Mesendoderm (in vitro differentiated cells): Measurements from ENCODE around the gene PPP1R27.

Experiments used
- DNase-seq: peaks from one replicate; pipeline ENCODE4 v3.0.0; 2013
- H2AK5ac ChIP-seq: 2 replicates; pipeline ENCODE4 v1.6.1; 2013; ENCODE audit warnings: low read length, inconsistent platforms
- H2BK120ac ChIP-seq: 2 replicates; pipeline ENCODE4 v1.6.1; 2013; ENCODE audit warnings: low read depth, mild to moderate bottlenecking, low read length, moderate library complexity, mixed read lengths
- H2BK15ac ChIP-seq: replicated peaks from 2 replicates; pipeline ENCODE4 v1.6.1; 2013; ENCODE audit warnings: low read depth, mild to moderate bottlenecking, moderate library complexity
- H2BK5ac ChIP-seq: 2 replicates; pipeline ENCODE4 v1.6.1; 2013; ENCODE audit warnings: low read length, inconsistent platforms
- H3K18ac ChIP-seq: 2 replicates; pipeline ENCODE4 v1.6.1; 2013; ENCODE audit warnings: mild to moderate bottlenecking, low read length, mixed read lengths
- H3K23ac ChIP-seq: one replicate; pipeline ENCODE4 v1.6.1; 2013; ENCODE audit warnings: low read length
- H3K27ac ChIP-seq: 2 replicates; pipeline ENCODE4 v1.5.1; 2013; ENCODE audit warnings: low read depth, mild to moderate bottlenecking, inconsistent platforms, low read length, moderate library complexity
- H3K27me3 ChIP-seq: 2 replicates; pipeline ENCODE4 v1.6.1; 2013; ENCODE audit warnings: low read length, control low read depth, mild to moderate bottlenecking, inconsistent platforms; ENCODE audit not compliant: insufficient read depth, poor library complexity
- H3K36me3 ChIP-seq: 2 replicates; pipeline ENCODE4 v1.6.1; 2013; ENCODE audit warnings: low read length, inconsistent platforms; ENCODE audit not compliant: control insufficient read depth, insufficient read depth
- H3K4ac ChIP-seq: one replicate; pipeline ENCODE4 v1.6.1; 2013; ENCODE audit warnings: low read depth, mild to moderate bottlenecking, low read length, moderate library complexity
- H3K4me1 ChIP-seq: 2 replicates; pipeline ENCODE4 v1.6.1; 2013; ENCODE audit warnings: low read depth, low read length, inconsistent platforms; ENCODE audit not compliant: control insufficient read depth
- H3K4me2 ChIP-seq: 2 replicates; pipeline ENCODE4 v1.6.1; 2013; ENCODE audit warnings: low read length
- H3K4me3 ChIP-seq: 2 replicates; pipeline ENCODE4 v1.5.1; 2013; ENCODE audit warnings: mild to moderate bottlenecking, low read length
- H3K56ac ChIP-seq: one replicate; pipeline ENCODE4 v1.6.1; 2013; ENCODE audit warnings: low read length
- H3K79me1 ChIP-seq: 2 replicates; pipeline ENCODE4 v1.6.1; 2013; ENCODE audit warnings: low read length, inconsistent platforms
- H3K79me2 ChIP-seq: 2 replicates; pipeline ENCODE4 v1.6.1; 2013; ENCODE audit warnings: mild to moderate bottlenecking, low read length; ENCODE audit not compliant: control insufficient read depth, insufficient read depth
- H3K9ac ChIP-seq: 2 replicates; pipeline ENCODE4 v1.6.1; 2013; ENCODE audit warnings: low read length, inconsistent platforms
- H4K5ac ChIP-seq: one replicate; pipeline ENCODE4 v1.6.1; 2013; ENCODE audit warnings: low read length
- H4K8ac ChIP-seq: one replicate; pipeline ENCODE4 v1.6.1; 2013; ENCODE audit warnings: low read depth, mild to moderate bottlenecking, control low read depth, low read length, moderate library complexity
- whole genome bisulfite sequencing: extraction: QIAGEN DNeasy Blood & Tissue Kit; methylation state at CpG from one replicate; pipeline ENCODE4 v1.1.7; 2013; ENCODE audit warnings: low lambda C conversion rate, missing lambda C conversion rate; ENCODE audit not compliant: insufficient coverage; ENCODE audit errors: extremely low coverage; 5-methylcytosine and 5-hydroxymethylcytosine counted together

The PPP1R27 gene

DNA sequence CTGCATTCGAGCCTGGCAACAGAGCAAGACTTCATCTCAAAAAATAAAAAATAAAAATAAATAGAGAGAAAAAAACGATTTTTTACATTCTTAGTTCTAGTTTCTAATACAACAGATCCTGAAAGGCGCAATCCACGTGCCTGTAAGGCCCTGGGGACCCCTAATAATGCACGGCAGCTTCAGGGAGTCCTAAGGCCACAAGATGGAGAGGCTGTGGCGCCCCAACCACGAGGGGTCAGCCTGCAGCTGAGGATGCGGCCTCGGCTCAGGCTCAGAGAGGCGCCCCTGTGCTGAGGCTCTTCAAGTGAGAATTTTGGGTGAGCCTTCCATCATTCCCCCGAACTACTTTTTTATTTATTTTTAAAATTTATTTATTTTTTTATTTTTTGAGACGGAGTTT is 14.6 kb upstream of the PPP1R27 start:
- no peak overlapping the region for H3K4me2 ChIP-seq
- no peak overlapping the region for H3K27ac ChIP-seq
- no peak overlapping the region for H3K18ac ChIP-seq
- H3K36me3 ChIP-seq = peaks cover 24% of the 10 kb centered on the region
- H3K4me1 ChIP-seq = no peaks in the 10 kb centered on the region
- H2BK5ac ChIP-seq = no peak overlapping the region
- H3K27me3 ChIP-seq = no peaks in the 10 kb centered on the region
- DNase-seq = no peak
- H3K79me1 ChIP-seq = peaks cover 6% of the 10 kb centered on the region
- no peak overlapping the region for H3K9ac ChIP-seq
- H3K4me3 ChIP-seq = no peak overlapping the region
- H3K79me2 ChIP-seq = no peaks in the 10 kb centered on the region
- no peak overlapping the region for H2AK5ac ChIP-seq
- H3K56ac ChIP-seq = no peak overlapping the region
- no peak overlapping the region for H2BK15ac ChIP-seq
- H4K8ac ChIP-seq = no peak overlapping the region
- H3K23ac ChIP-seq = no peak overlapping the region
- no peak overlapping the region for H2BK120ac ChIP-seq
- H3K4ac ChIP-seq = no peak overlapping the region
- no peak overlapping the region for H4K5ac ChIP-seq
- no CpG with 5 or more reads among the region's 12 CpGs for WGBS

GRCh38 chr17:81846743-81847689 is 12.2 kb upstream of the PPP1R27 start:
- Histone ChIP-seq H2AK5ac (no peak overlapping the region), H3K23ac (no peak overlapping the region), H3K9ac (no peak overlapping the region), H3K4me2 (no peak overlapping the region), H3K56ac (no peak overlapping the region), H3K4me3 (no peak overlapping the region), H3K4me1 (no peaks in the 10 kb centered on the region), H3K79me2 (no peaks in the 10 kb centered on the region), H3K18ac (no peak overlapping the region), H4K5ac (no peak overlapping the region), H2BK5ac (no peak overlapping the region), H2BK15ac (no peak overlapping the region), H3K27ac (no peak overlapping the region), H2BK120ac (no peak overlapping the region), H3K27me3 (no peaks in the 10 kb centered on the region), H3K4ac (no peak overlapping the region), H3K36me3 (peaks cover 23% of the 10 kb centered on the region), H3K79me1 (peaks cover 2% of the 10 kb centered on the region), H4K8ac (no peak overlapping the region)
- DNase-seq = no peak
- no CpG with 5 or more reads among the region's 24 CpGs for WGBS

DNA sequence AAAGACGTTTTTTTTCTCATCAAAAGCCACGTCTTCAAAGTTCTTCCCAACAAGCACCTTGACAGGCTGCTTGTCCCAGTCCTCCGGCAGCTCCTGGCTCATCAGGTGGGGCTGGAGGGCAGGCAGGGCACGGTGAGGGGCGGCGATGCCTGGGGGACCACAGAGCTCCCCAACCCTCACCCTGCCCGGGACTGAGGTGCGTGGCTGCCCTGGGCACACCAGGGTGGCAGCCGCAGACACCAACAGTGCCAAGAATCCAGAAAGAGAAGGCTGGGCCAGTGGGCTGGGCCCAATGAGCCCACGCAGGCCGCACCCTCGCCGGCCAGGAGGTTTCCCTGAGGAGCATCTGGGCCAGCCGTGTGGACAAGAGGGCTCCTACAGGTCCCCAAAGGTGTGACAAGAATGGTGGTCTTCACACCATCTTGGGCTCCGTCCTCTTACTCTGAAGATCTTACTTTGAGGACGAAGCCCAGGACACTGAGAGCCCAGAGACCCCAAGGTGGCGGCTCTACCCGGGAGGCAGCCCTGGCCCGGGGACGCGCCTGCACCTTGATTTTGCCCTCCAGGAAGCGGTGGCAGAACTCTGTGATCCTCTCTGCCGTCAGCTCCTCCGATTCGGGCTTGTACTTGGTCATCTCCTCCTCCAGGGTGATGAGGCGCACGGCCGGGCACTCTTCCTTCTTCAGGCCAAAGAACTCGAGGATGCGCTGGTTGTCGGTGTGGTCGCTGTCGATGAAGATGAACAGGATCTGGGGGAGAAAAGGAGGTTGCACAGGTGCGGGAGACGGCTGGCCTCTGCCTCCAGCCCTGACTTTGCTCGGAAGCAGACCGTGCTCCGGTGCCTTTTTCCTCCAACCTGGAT is 11.3 kb upstream of the PPP1R27 start:
- no peak overlapping the region for H3K23ac ChIP-seq
- H3K9ac ChIP-seq = no peak overlapping the region
- H3K4me3 ChIP-seq = no peak overlapping the region
- H2AK5ac ChIP-seq = no peak overlapping the region
- H3K4ac ChIP-seq = no peak overlapping the region
- H3K79me2 ChIP-seq = no peaks in the 10 kb centered on the region
- no peak overlapping the region for H2BK15ac ChIP-seq
- H4K8ac ChIP-seq = no peak overlapping the region
- H3K79me1 ChIP-seq = no peaks in the 10 kb centered on the region
- H3K27ac ChIP-seq = no peak overlapping the region
- H3K18ac ChIP-seq = no peak overlapping the region
- H3K4me1 ChIP-seq = no peaks in the 10 kb centered on the region
- no peak overlapping the region for H3K56ac ChIP-seq
- DNase-seq = no peak
- no CpG with 5 or more reads among the region's 38 CpGs for WGBS
- H2BK120ac ChIP-seq = no peak overlapping the region
- H3K4me2 ChIP-seq = no peak overlapping the region
- peaks cover 23% of the 10 kb centered on the region for H3K36me3 ChIP-seq
- no peaks in the 10 kb centered on the region for H3K27me3 ChIP-seq
- H4K5ac ChIP-seq = no peak overlapping the region
- no peak overlapping the region for H2BK5ac ChIP-seq

DNA sequence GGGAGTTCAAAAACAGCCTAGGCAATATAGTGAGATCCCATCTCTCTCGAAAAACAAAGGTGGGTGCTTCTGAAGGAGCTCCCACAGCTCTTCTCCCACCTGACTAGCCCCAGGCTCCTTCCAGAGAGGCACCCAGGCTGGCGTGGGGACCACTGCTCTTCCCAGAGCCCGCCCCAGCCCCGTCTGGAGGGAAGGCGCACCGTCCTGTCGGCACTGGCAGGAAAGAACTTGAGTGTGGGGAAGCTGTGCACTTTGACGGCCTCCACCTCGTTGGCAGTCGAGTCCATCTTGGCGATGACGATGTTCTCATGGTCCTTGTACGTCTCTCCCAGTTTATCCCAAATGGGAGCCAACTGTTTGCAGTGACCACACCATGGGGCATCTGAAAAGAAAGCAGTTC is 10.5 kb upstream of the PPP1R27 start:
- no CpG with 5 or more reads among the region's 13 CpGs for WGBS
- no peak overlapping the region for H2BK120ac ChIP-seq
- H3K18ac ChIP-seq = no peak overlapping the region
- no peak overlapping the region for H3K27ac ChIP-seq
- no peak overlapping the region for H2BK15ac ChIP-seq
- no peak overlapping the region for H2BK5ac ChIP-seq
- H3K4ac ChIP-seq = no peak overlapping the region
- no peak overlapping the region for H3K23ac ChIP-seq
- no peaks in the 10 kb centered on the region for H3K79me1 ChIP-seq
- H3K9ac ChIP-seq = no peak overlapping the region
- H3K79me2 ChIP-seq = no peaks in the 10 kb centered on the region
- no peak overlapping the region for H2AK5ac ChIP-seq
- no peak overlapping the region for H3K4me2 ChIP-seq
- no peak overlapping the region for H4K8ac ChIP-seq
- no peak for DNase-seq
- H3K36me3 ChIP-seq = peaks cover 23% of the 10 kb centered on the region
- H3K27me3 ChIP-seq = no peaks in the 10 kb centered on the region
- H3K56ac ChIP-seq = no peak overlapping the region
- H3K4me1 ChIP-seq = no peaks in the 10 kb centered on the region
- no peak overlapping the region for H3K4me3 ChIP-seq
- H4K5ac ChIP-seq = no peak overlapping the region

DNA sequence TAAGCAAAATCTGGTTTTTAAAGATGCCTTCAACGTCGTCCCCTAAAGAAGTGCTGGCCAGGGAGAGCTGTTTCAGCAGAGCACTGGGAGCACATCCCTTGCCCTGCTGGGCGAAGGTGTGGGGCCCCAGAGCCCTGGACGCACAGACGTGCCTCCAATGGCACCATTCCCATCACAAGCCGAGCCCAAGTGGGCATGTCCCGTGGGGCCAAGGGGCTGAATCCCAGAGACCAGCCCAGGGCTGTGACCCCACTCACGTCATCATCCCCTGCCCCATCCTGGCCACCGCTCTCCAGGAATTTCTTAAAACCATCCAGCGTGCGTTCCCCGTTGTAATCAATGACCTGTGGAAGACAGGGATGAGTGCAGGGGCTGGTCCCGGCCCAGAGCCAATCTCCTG is 10.0 kb upstream of the PPP1R27 start:
- H2AK5ac ChIP-seq = no peak overlapping the region
- H3K4ac ChIP-seq = no peak overlapping the region
- H2BK15ac ChIP-seq = no peak overlapping the region
- no peak overlapping the region for H2BK5ac ChIP-seq
- no peak overlapping the region for H3K9ac ChIP-seq
- no peak overlapping the region for H3K18ac ChIP-seq
- H2BK120ac ChIP-seq = no peak overlapping the region
- WGBS = no CpG with 5 or more reads among the region's 13 CpGs
- DNase-seq = no peak
- no peaks in the 10 kb centered on the region for H3K27me3 ChIP-seq
- no peak overlapping the region for H4K5ac ChIP-seq
- H3K4me1 ChIP-seq = no peaks in the 10 kb centered on the region
- no peaks in the 10 kb centered on the region for H3K79me2 ChIP-seq
- H3K79me1 ChIP-seq = no peaks in the 10 kb centered on the region
- H4K8ac ChIP-seq = no peak overlapping the region
- no peak overlapping the region for H3K27ac ChIP-seq
- no peak overlapping the region for H3K56ac ChIP-seq
- no peak overlapping the region for H3K23ac ChIP-seq
- no peak overlapping the region for H3K4me3 ChIP-seq
- peaks cover 23% of the 10 kb centered on the region for H3K36me3 ChIP-seq
- H3K4me2 ChIP-seq = no peak overlapping the region
